K562 (cell line): ENCODE measurements around the gene ZNF432. TPM values are rescaled to one million over a fixed set of nuclear protein-coding genes. Genes with fewer than 3 reads are reported as not detected.

ENCODE experiments used
- BRF2 ChIP-seq: IDR thresholded peaks from 3 replicates; pipeline ENCODE4 v1.6.1; 2011; ENCODE audit warnings: borderline replicate concordance, mild to moderate bottlenecking; ENCODE audit not compliant: insufficient read length, insufficient read depth
- FOS ChIP-seq: IDR thresholded peaks from 3 replicates; pipeline ENCODE4 v1.6.1; 2011; ENCODE audit not compliant: insufficient read length; ENCODE audit errors: extremely low read depth
- HOXB6 ChIP-seq: fragments of 250-450 bp; sonication (Bioruptor Pico); IDR thresholded peaks from 2 replicates; pipeline ENCODE4 v1.5.1; 2022; ENCODE audit warnings: mild to moderate bottlenecking, borderline replicate concordance
- RBM17 ChIP-seq: fragments of 200-400 bp; formaldehyde crosslinking; IDR thresholded peaks from 2 replicates; pipeline ENCODE4 v1.6.1; 2017; ENCODE audit warnings: low read depth, mild to moderate bottlenecking, low read length, borderline replicate concordance
- U2AF1 ChIP-seq: fragments of 200-400 bp; formaldehyde crosslinking; optimal IDR thresholded peaks from 2 replicates; pipeline ENCODE3; 2017; ENCODE audit warnings: mild to moderate bottlenecking, low read depth, low read length, moderate library complexity
- ZNF121 ChIP-seq: sonication (generic); formaldehyde crosslinking; conservative IDR thresholded peaks from 2 replicates; pipeline ENCODE4 v1.8.0; 2022; ENCODE audit warnings: missing genetic modification reagents
- ZNF165 ChIP-seq: fragments of 250-450 bp; sonication (Bioruptor Pico); IDR thresholded peaks from 2 replicates; pipeline ENCODE4 v1.4.0; 2020; ENCODE audit warnings: borderline replicate concordance
- ZNF408 ChIP-seq: fragments of 250-450 bp; sonication (Bioruptor Pico); IDR thresholded peaks from 2 replicates; pipeline ENCODE4 v1.4.0; 2020; ENCODE audit warnings: low read depth, mild to moderate bottlenecking, moderate library complexity
- ZNF511 ChIP-seq: sonication (generic); formaldehyde crosslinking; IDR thresholded peaks from 2 replicates; pipeline ENCODE4 v1.8.0; 2022; ENCODE audit warnings: mild to moderate bottlenecking, missing genetic modification reagents
- ZNF592 ChIP-seq: fragments of 450-650 bp; IDR thresholded peaks from 2 replicates; pipeline ENCODE4 v1.6.1; 2017; ENCODE audit warnings: antibody characterized with exemption, mild to moderate bottlenecking
- ZNF668 ChIP-seq: fragments of 250-450 bp; sonication (Bioruptor Pico); IDR thresholded peaks from 2 replicates; pipeline ENCODE4 v1.8.0; 2022; ENCODE audit warnings: mild to moderate bottlenecking, inconsistent platforms
- polyA plus RNA-seq, 8 experiments: library from polyadenylated mRNA; depleted of rRNA in 4 of 8; stranded (reverse) in 5 of 8; unstranded in 3 of 8; fragments of >200 nt; fragmentation: Nextera tagmentation in 2 of 8; fragmentation: Illumina TruSeq in 1 of 8; extraction: Ambion mirVana in 2 of 8; extraction: Trizol in 1 of 8; gene quantifications; 2 replicates each; pipeline versions ENCODE4 v1.2.1 to v1.2.3, GENCODE V29; 2011 to 2014; ENCODE audit warnings: inconsistent platforms in 1 of 8, missing spikeins in 1 of 8
- total RNA-seq, 7 experiments: library from RNA; depleted of rRNA in 6 of 7; stranded (reverse); fragments of >200 nt in 6 of 7; fragmentation: Illumina TruSeq in 2 of 7; extraction: Trizol in 2 of 7; gene quantifications; 2 replicates each; pipeline versions ENCODE4 v1.2.1 to v1.2.3, GENCODE V29; 2011 to 2021; ENCODE audit warnings: low replicate concordance in 1 of 7
- TF ChIP-seq, protein P1 (sequence below), 2 experiments: fragments of 200-800 bp in 1 of 2; sonication (Bioruptor generic) in 1 of 2; sonication (generic) in 1 of 2; formaldehyde crosslinking in 1 of 2; IDR thresholded peaks in 1 of 2; conservative IDR thresholded peaks in 1 of 2; 2 replicates each; pipeline versions ENCODE4 v1.5.0 to v1.6.1; 2016 to 2020; ENCODE audit warnings: missing compliant biosample characterization in 1 of 2, missing genetic modification characterization in 1 of 2, missing genetic modification reagents in 1 of 2
- TF ChIP-seq, protein P2 (sequence below): sonication (generic); formaldehyde crosslinking; IDR thresholded peaks from 2 replicates; pipeline ENCODE4 v1.8.0; 2022; ENCODE audit warnings: missing genetic modification reagents, mild to moderate bottlenecking, borderline replicate concordance

ZNF432 gene
- total and polyA plus RNA-seq, 9 of the 15 experiments (the other 6 are each of a cell fraction or from before 2014, with no cell fraction given), result 2.6 to 6.8 (median 4.0) TPM

GRCh38 chr19:52028027-52028779 is 20.4 kb downstream of the ZNF432 start, which contains the start of gene ZNF614 (continued):
- TF ChIP-seq, protein P1, sequence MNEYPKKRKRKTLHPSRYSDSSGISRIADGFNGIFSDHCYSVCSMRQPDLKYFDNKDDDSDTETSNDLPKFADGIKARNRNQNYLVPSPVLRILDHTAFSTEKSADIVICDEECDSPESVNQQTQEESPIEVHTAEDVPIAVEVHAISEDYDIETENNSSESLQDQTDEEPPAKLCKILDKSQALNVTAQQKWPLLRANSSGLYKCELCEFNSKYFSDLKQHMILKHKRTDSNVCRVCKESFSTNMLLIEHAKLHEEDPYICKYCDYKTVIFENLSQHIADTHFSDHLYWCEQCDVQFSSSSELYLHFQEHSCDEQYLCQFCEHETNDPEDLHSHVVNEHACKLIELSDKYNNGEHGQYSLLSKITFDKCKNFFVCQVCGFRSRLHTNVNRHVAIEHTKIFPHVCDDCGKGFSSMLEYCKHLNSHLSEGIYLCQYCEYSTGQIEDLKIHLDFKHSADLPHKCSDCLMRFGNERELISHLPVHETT (CRISPR knock-in tag; conservative IDR thresholded peaks at IDR 0.05 in 1 of 2, IDR thresholded peaks at IDR 0.05 in 1 of 2), result peak in 1 of 2 experiments; percentile 87; a peak in 2 of 4 replicates
- TF ChIP-seq, protein P2, sequence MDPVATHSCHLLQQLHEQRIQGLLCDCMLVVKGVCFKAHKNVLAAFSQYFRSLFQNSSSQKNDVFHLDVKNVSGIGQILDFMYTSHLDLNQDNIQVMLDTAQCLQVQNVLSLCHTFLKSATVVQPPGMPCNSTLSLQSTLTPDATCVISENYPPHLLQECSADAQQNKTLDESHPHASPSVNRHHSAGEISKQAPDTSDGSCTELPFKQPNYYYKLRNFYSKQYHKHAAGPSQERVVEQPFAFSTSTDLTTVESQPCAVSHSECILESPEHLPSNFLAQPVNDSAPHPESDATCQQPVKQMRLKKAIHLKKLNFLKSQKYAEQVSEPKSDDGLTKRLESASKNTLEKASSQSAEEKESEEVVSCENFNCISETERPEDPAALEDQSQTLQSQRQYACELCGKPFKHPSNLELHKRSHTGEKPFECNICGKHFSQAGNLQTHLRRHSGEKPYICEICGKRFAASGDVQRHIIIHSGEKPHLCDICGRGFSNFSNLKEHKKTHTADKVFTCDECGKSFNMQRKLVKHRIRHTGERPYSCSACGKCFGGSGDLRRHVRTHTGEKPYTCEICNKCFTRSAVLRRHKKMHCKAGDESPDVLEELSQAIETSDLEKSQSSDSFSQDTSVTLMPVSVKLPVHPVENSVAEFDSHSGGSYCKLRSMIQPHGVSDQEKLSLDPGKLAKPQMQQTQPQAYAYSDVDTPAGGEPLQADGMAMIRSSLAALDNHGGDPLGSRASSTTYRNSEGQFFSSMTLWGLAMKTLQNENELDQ, result 0 out of 2 replicates have a peak, but pooled peaks have one; percentile 51
- no peak for TF ChIP-seq FOS
- TF ChIP-seq ZNF592, result no peak
- TF ChIP-seq ZNF165 (CRISPR knock-in tag), result no peak
- no peak for TF ChIP-seq BRF2
- no peak for TF ChIP-seq RBM17
- no peak for TF ChIP-seq HOXB6
- no peak for TF ChIP-seq ZNF121 (CRISPR knock-in tag)
- TF ChIP-seq ZNF668, result no peak
- no peak for TF ChIP-seq U2AF1
- TF ChIP-seq ZNF408, result no peak
- peak; percentile 74; the same call in 1 of the 2 replicates for TF ChIP-seq ZNF511 (CRISPR knock-in tag)
